GM10248 (cell line): ENCODE data around the gene PRRG1.

Experiments used
- CTCF ChIA-PET: fragments of 300-600 bp; sonication (Branson Sonifier 250); formaldehyde crosslinking; extraction: SDS; loops from one replicate; lab custom pipeline; 2021; ENCODE audit warnings: antibody characterized with exemption; lab: Yijun Ruan, JAX
- POLR2A ChIA-PET: fragments of 350-650 bp; sonication (Branson Sonifier 250); formaldehyde crosslinking; extraction: SDS; loops from one replicate; lab custom pipeline; 2020; ENCODE audit warnings: antibody characterized with exemption; lab: Yijun Ruan, JAX
- DNase-seq: peaks from one replicate; pipeline ENCODE4 v3.0.0; 2012; ENCODE audit errors: extremely low spot score
- CTCF ChIP-seq: IDR thresholded peaks from 2 replicates; pipeline ENCODE4 v1.5.1; 2012; ENCODE audit warnings: mild to moderate bottlenecking, low read depth; ENCODE audit errors: extremely low read depth, missing control alignments, control extremely low read depth

Gene PRRG1

GRCh38 chrX:37330642-37331041 is 18.5 kb upstream of the PRRG1 start:
- CTCF ChIA-PET, result no interaction called here
- no peak for TF ChIP-seq CTCF
- POLR2A ChIA-PET, result no interaction called here

GRCh38 chrX:37331546-37331945 is 17.6 kb upstream of the PRRG1 start:
- POLR2A ChIA-PET, result no interaction called here
- DNase-seq, result no peak
- CTCF ChIA-PET, result no interaction called here
- TF ChIP-seq CTCF, result no peak

More at GRCh38 chrX:37330642-37331041, 18.5 kb upstream of the PRRG1 start:
- DNase-seq, result no peak

- ChIA-PET POLR2A (no interaction called here), CTCF (no interaction called here)
- DNase-seq, result no peak
- no peak for TF ChIP-seq CTCF
Observed at GRCh38 chrX:37332055-37332454, 17.1 kb upstream of the PRRG1 start.

- CTCF ChIA-PET, result no interaction called here
- no peak for DNase-seq
- POLR2A ChIA-PET, result no interaction called here
- TF ChIP-seq CTCF, result no peak
Observed at GRCh38 chrX:37332987-37333658, 16.0 kb upstream of the PRRG1 start.

- CTCF ChIA-PET, result no interaction called here
- POLR2A ChIA-PET, result no interaction called here
- TF ChIP-seq CTCF, result no peak
- DNase-seq, result no peak
Observed at GRCh38 chrX:37347420-37347819, 1.7 kb upstream of the PRRG1 start.

- ChIA-PET POLR2A (no interaction called here), CTCF (interaction anchor here (1.3 kb wide), 1 partner anchor 9 kb away, joined by 4 read pairs; no protein-coding TSS in a partner anchor)
- DNase-seq, result no peak
- no peak for TF ChIP-seq CTCF
Observed at GRCh38 chrX:37348231-37348970, 763 bp upstream of the PRRG1 start.
